HG03045 (cell line): ENCODE results near the gene EEF1AKMT4.

Experiments
- ATAC-seq: cut with Tn5 transposase; IDR thresholded peaks from one replicate; pipeline ENCODE4 v1.9.1; 2021; ENCODE audit warnings: mild to moderate bottlenecking, moderate library complexity; ENCODE audit not compliant: unreplicated experiment

The EEF1AKMT4 gene

DNA sequence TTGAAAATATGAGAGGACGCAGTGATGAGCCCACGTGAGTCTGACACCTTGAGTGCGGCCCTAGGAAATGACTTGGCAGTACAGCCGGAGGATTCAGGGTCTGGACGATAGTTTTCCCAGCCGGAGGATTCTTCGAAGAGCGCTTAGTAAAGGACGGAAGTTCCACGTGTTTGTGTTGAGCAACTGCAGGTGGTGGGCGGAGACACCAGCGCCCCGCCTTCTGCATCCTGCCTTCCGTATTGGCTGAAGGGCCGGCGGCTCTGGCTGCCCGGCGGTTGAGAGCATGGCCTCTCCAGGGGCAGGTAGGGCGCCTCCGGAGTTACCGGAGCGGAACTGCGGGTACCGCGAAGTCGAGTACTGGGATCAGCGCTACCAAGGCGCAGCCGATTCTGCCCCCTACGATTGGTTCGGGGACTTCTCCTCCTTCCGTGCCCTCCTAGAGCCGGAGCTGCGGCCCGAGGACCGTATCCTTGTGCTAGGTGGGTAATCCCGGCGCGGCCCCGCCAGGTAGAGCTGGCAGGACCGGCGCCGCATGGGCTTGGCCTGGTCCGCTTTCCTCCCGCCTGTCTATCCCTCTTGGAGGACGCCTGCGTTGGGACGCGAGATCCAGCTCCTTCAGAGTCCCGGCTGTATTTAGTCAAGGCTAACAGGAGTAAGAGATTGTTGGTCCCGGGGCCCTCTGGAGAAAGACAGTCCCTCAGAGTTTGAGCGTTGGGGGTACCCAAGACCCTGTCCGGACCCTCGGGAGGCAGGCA, at the start of gene EEF1AKMT4:
TSS of gene EEF1AKMT4 (plus strand) at position 261 of the 755 bp plus-strand sequence. CDS start at position 284, 23 bp downstream.
- peak; percentile 89 for ATAC-seq

DNA sequence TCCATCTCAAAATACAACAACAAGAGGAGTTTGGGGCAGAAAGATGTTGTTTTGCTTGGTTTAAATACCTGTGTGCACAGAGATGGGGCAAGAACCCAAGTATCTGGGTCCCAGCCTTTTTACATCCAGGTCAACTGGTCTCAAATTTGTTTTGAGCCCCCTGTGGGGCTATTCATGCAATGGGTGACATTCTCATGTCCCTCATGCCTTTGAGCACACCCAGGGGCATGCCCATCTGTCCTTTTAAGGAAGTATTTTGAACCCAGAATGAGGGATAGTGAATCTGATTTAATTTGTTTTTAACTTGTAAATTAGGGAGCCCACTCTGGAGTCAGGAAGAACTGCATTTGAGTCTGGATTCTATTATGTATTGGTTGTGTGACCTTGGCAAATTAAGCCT, 48.6 kb upstream of the EEF1AKMT4 start:
- no peak for ATAC-seq

DNA sequence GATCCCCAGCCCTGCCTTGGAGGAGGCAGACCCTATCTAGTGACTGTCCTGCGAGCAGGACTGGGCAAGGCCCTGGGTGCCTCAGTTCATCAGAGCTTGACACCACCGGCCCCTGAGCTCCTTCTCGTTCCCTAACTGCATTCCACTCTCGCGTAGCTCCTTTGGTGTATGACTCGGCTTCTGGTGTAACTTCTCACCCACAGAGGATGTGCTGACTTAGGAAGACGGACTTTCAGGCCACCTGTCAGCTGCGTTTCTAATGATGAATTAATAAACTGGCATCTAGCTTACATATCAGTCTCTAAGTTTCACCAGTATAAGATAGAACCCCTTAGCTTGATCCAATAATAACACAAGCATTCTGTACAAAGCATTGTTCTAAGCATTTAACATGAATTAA, 45.9 kb upstream of the EEF1AKMT4 start:
- ATAC-seq, result no peak

DNA sequence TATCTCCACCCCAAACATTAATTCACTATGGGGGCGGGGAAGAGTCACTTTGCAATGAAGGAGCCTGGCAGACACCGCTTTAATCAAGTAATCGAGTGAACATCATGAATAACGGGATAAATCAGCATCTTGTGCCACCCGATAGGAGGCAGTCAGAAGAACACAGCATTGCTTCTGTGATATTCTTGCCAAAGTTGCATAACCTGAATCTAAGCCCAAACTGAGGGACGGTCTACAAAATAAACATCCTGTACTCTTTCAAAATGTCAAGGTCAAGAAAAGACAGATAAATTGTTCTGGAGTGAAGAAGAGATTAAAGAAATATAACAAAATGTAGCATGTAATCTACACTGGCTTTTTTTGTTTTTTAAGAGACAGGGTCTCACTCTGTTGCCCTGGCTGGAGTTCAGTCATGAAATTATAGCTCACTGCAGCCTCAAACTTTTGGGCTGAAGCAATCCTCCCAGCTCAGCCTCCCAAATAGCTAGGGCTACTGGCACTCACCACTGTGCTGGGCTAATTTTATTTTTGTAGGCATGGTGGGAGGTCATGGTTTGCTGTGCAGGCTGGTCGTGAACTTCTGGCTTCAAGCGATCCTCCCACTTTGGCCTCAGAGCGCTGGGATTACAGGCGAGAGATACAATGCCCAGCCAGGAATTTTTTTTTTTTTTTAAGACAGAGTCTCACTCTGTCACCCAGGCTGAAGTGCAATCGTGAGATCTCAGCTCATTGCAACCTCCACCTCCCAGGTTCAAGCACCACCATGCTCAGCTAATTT, 40.1 kb upstream of the EEF1AKMT4 start:
- no peak for ATAC-seq

DNA sequence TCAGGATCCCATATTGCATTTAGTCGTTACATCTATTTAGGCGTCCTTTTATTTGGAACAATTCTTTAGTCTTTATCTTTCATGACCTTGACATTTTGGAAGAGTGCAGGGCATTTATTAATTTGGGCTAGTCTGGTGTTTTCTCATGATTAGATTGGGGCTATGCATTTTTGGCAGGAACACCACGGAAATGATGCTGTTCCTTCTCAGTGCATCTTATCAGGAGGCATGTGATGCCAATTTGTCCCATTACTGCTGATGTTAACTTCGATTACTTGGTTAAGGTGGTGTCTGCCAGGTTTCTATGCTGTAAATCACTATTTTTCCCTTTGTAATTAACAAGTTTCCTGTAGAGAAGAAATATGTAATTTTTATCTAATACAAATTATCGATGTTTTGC, 38.2 kb upstream of the EEF1AKMT4 start:
- ATAC-seq, result no peak

DNA sequence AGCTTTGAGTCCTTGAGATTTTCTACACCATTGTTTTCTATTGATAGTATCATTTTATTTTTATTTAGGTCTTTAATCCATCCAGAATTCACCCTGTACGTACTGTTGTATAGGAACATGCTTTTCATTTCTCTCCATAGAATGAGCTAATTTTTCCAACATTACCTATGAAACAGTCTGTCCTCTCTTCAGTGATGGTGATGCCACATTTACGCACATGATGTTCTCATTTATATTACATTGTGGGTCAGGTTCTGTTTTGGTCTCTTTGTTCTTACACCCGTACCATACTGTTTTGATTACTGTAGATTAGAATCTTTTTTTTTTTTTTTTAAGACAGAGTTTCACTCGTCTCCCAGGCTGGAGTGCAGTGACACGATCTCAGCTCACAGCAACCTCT, 37.8 kb upstream of the EEF1AKMT4 start:
- ATAC-seq, result no peak

DNA sequence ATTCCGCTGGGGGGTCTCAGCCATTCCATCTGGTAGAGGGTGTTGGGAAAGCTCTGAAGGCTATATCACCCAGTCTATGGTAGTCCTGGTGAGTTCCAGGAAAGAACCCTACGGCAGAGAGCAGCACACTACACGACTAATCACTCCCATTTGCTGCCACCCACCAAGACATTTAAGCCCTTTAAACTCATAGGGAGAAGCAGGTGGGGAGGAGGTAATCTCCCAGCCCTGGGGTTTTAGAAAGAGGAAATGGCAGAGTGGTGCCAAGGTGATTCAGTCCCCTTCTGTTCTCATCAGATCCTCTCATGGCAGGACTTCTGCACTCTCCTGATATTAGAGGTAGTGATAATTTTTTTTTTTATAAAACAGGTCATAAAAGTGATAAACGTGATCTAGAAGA, 30.7 kb upstream of the EEF1AKMT4 start:
- no peak for ATAC-seq

DNA sequence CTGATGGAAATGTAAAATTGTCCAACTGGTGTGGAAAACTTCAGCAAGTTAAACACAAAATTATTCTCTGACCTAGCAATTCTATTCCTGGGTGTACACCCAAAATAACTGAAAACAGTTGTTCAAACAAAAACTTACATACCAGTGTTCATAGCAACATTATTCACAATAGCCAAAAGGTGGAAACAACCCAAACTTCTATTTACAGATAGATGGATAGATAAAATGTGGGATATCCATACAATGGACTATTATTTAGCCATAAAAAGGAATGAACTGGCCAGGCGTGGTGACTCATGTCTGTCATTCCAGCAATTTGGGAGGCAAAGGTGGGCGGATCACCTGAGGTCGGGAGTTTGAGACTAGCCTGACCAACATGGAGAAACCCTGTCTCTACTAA, 27.0 kb upstream of the EEF1AKMT4 start:
- ATAC-seq, result no peak

DNA sequence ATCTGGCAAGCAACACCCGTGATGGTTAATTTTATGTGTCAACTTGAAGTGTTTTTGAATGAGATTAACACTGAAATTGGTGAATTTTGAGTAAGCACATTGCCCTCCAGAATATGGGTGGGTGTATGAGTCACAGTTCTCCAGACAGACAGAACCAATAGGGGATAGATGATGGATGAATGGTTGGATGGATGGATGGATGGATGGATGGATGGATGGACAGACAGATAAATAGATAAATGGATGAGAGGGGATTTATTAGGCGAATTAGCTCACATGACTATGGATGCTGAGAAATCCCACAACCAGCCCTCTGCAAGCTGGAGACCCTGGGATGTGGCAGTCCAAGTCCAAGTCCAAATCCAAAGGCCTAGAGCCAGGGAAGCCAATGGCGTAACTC, 25.5 kb upstream of the EEF1AKMT4 start:
- no peak for ATAC-seq

DNA sequence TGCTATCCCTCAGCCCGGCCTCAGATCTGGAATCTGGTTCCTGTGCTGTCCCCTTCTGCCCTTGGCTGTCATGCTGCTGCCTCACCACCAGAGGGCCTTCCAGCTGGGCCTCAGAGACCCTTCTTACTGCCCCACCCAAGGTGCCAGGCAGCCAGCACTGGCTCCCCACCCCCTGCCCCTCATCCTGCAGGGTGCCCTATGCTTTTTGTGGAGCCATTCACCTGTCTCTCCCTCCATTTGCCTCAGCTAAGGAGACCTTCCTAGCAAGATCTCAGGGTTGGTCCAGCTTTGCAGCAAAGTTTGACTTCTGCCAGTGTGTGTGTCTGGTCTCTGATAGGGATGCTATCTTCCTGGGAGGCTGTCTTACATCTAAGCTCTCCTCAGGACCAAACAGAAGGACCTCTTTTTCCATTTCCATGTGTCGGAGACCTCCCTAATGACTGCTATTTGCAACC, 22.0 kb upstream of the EEF1AKMT4 start:
- ATAC-seq, result no peak

DNA sequence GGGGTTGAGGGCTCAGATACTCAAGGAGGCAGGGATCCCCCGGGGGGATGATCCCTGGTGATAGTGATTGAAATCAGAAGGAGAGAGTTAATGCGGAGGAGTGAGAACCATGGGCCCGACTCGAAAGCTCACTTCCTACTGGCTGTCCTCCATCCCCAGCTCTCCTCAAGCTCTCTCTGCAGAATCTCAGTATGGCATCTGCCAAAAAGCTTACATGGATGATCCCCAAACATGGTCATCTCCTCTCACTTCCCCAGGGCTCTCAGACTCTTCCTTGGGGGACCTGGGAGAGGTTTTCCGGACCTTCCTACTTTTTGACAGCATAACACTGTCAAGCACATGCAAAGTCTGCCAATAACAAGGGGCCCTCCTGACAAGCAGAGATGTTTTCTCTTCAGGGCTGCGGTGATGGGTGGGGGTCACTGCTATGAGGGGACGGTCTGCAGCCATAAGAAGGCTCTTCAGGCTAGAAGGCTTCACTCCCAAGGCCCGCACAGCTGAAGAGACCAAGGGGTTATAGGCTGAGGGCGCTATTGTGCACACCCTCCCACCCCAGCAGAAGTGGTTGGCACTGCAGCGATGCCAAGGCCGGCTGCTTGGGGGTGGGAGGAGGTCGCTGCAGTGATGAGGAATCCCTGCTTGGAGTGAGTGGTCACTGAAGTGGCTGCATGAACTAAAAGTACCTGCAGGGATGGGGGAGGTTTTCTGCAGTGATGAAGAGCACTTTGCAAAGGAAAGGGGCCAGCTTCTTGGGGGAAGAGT, 20.9 kb upstream of the EEF1AKMT4 start:
- ATAC-seq, result no peak

DNA sequence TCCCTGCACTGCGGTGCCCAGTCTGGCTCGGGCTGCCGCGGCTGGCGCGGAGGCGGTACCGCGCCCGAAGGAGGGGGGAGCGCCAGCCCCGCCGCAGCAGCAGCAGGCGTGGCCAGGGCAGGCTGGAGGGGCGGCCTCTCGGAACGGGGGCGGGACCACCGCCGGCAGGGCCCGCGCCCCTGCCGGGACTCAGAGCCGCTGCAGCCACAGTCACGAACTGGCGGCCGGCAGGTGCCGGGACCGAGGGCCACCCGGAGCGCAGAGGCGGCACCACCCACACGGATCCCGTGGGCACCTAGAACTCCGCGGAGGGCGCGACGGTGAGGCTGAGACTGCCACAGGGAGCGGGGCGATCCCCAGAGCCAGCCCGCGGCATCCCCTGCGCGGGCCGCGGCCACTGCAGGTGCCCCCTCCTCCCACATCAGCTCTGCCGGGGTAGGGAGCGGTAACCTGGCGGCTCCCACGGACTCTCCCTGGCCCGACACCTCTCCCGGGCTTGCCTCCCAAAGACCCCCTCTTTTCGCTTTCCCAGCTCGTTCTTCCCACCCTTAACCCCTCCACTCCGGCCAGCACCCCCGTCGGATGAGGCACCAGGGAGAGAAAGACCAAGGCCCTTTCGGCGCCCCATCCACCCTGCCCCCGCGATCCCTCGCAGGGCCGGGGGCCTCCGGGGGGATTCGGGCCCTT, 19.9 kb upstream of the EEF1AKMT4 start, which contains the start of gene VWA5B2:
TSS of gene VWA5B2 (plus strand) at position 192 of the 687 bp plus-strand sequence. CDS start 944 bp downstream, outside the sequence.
- ATAC-seq, result peak; percentile 77

DNA sequence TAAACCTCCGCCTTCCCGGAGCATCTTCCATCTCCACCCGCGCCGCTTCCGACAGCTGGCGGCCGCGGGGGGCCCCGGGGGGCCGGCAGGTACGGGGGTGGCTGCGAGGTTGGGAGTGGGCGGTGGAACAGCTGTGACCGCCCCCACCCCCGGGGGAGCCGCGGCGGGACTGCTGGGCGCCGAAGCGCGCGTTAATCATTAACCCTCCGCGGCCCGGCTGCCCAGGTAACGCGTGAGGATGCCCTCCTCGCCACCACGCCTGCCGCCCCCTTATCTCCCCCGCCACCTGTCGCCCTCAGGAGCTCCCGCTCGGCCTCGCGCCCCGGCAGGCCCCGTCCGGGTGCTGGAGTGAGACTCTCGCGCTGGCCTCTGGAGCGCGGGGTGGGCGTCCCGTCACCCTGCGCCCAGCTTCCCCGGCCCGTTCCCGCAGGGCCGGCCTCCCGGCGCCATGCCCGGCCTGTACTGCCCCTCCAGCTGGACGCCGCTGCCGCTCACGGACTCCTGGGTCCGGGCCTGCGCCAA, 19.3 kb upstream of the EEF1AKMT4 start:
- no peak for ATAC-seq

DNA sequence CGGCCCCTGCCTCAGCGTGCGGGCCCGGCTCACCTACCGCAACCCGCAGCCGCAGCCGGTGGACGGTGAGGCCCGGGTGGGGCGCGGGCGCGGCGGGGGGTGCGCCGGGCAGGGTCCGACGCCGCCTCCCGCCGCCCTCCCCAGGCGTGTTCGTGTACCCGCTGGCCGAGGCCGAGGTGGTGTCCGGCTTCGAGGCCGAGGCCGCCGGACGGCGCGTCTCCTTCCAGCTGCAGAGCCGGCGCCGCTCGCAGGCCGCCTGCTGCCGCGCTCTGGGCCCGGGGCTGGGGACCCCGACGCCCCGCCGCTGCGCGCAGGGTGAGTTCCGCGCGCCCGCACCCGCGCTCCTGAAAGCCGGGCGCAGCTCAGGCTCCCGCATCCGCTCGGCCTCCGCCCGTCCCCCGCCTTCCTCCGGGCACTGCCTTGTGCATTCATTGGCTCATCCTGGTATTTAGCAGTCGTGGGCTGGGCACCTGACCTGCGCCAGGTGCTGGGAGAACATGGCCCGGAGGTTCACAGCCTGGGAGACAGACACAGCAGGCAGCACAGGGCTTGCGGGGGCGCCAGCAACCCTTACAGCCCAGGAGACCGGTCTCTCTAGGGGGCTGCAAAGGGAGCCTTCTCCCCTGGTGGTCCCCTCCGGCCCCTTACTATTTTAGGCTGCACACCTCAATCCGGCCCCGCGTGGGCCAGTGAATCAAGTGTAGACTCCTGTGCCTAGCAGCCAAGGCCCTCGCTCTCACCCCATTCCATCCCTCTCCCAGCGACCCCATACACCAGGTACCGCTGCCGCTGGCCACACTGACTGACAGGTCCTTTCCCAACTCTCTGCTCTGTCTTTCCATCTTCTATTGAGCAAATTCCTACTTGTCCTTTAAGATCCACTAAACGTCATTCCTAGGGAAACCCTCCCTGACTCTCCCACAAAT, 18.6 kb upstream of the EEF1AKMT4 start:
- ATAC-seq, result no peak

DNA sequence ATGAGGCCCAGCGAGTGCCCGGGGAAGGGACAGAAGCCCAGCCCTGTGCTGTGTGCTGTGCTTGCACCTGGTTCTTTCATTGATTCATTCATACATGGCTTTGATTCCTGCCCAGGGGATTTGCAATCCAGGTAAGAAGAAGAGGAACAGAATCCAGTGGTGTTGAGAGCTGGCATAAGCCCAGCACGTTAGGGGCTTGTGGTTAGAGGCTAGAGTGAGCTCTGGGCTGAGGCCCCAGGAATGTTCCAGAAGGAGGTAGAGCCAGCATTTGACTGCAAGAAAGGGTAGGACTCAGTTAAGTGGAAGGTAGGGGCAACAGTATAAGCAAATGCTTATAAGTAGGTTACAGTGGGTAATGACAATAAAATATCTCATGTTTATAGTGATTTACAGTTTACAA, 17.8 kb upstream of the EEF1AKMT4 start:
- no peak for ATAC-seq

DNA sequence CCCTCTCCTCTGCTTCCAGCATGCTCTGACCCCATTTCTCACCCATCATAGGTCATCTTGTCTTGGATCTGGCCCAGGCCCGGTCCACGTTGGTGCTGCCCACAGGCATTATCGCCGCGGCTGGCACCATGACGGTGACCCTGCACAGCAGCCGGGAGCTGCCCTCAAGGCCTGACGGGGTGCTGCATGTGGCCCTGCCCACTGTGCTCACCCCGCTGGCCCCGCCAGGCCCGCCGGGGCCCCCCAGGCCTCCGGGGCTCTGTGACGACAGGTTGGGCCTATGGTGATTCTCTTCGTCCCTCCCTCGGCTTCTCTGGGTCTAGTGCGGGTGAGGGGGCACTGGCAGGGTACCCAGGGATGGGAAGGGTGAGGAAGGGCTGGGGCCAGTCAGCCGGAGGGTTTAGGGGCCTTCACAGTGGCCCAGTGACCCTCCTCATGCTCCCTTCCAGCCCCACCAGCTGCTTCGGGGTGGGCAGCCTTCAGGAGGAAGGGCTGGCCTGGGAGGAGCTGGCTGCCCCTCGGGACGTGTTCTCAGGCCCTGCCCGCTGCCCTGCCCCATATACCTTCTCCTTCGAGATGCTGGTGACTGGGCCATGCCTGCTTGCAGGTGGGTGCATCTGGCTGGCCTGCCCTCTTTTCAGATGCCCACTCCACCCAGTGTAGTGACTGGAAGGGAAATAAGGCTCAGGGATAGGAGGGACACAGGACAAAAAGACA, 16.2 kb upstream of the EEF1AKMT4 start:
- no peak for ATAC-seq

DNA sequence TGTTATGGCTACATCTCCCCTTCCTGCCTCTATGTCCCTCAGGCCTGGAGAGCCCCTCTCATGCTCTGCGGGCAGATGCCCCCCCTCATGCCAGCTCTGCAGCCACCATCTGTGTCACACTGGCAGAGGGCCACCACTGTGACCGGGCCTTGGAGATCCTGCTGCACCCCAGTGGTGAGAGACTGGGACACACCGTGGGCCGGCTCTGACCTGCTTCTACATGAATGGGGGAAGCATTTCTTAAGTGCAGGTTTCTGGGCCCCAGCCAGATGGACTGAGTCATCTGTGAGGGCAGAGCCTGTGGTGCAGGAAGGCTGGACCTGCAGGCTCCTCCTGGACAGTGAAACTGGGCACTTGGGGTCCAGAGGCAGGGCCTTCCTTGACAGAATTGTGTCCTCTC, 15.2 kb upstream of the EEF1AKMT4 start:
- no peak for ATAC-seq

DNA sequence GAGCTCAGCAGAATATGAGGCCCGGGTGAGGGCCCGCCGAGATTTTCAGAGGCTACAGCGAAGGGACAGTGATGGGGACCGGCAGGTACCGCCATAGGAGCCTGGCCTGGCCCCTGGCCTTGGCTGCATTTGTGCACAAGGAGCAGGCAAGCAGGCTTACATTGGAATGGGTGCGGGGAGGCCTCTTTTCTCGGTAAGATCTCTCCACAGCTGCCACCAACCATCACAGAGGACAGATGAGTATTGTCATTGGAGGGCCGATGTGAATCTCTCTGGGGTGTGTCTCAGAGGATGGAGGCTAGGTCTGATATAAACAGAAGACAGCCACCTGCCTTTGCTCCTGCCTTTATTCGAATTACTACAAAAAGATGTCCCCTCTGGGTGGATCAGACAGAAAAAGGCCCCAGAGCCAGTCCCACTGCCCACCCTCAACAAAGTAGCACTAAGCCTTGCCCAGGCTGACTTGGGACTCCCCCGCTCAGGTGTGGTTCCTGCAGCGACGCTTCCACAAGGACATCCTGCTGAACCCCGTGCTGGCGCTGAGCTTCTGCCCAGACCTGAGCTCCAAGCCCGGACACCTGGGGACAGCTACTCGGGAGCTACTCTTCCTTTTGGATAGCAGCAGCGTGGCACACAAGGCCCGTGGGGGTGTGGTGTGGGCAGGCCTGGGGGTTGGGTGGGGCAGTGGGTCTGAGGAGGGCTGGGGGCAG, 14.6 kb upstream of the EEF1AKMT4 start:
- no peak for ATAC-seq
